Fibroblast of the conjunctiva (primary cell): Measurements from ENCODE around the gene NRF1.

Experiments used
- DNase-seq: peaks from one replicate; pipeline ENCODE4 v3.0.0-alpha.2; 2010; ENCODE audit warnings: low read depth

The NRF1 gene

DNA sequence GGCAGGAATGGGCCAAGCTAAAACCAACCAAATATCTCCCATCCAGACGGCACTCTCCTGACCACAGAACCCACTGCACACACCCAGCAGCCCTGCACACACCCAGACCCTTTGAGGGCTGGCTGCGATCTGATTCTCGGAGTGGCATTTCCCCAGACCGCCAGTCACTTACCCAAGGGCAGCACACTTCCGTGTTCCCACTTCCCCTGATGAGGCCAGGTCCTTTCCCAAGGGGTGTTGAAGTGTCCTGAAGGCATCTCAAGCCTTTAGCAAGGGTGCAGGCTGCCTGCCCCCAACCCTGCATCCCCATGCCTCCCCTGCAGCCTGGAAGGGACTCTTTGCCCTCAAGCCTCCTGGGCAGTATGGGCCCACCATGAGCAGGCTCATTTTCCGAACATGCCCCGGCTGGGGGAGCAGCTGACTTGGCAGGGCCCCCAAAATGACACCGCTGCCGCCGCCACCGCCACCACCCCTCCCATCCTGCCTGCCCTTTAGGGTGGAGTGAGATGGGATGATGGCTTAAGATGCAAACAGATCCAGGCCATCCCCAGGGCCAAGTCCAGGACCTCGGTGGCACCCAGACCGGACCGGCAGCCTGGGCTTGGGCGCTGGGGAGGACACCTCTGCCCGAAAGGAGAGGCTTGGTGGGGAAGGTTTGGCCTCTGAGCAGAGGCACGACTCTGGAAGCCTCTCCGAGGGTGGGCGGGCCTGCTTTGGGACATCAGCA lies 159.8 kb downstream of the NRF1 start:
- no peak for DNase-seq

GRCh38 chr7:129771928-129772479 lies 160.5 kb downstream of the NRF1 start:
- no peak for DNase-seq

- no peak for DNase-seq
Observed at GRCh38 chr7:129772646-129773280, 161.2 kb downstream of the NRF1 start.

DNA sequence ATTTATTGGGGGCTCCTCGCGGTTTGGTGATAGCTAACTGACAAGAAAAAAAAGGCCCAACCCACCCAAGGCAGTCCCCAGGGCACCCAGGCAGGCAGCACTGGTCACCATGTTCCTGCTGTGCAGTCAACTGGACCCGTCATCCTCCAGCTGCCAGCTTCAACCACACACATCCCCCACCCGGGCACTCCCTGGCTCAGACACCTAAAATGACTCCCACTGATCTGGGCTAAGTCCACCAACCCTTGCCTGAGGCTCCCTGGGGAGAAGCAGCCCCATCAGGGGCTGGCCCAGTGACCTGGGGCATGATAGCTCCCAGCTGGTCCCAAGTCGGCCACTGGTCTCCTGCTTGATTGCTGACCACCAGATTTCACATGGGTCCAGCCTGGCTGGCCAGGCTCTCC lies 161.8 kb downstream of the NRF1 start:
- no peak for DNase-seq

DNA sequence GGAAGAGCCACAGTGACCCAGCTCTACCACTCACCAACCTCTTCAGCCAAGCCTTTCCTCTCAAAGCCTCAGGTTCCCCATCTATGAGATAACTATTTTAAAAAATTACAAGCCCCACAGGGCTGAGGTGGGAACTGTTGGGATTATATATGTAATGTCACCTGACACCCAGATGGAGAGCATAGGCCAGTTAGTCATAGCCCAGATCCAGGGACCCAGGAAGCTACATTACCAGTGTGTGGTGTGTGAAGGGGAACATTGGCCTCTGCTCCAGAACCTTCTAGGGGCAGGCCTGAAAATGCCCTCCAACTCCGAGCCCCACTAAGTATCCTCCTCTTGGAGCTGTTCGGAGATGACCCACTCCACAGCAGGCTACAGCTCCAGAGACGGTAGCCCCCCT lies 162.4 kb downstream of the NRF1 start:
- DNase-seq: no peak

- no peak for DNase-seq
Observed at GRCh38 chr7:129774359-129774758, 162.8 kb downstream of the NRF1 start.

- no peak for DNase-seq
Observed at GRCh38 chr7:129774871-129775694, 163.6 kb downstream of the NRF1 start.

DNA sequence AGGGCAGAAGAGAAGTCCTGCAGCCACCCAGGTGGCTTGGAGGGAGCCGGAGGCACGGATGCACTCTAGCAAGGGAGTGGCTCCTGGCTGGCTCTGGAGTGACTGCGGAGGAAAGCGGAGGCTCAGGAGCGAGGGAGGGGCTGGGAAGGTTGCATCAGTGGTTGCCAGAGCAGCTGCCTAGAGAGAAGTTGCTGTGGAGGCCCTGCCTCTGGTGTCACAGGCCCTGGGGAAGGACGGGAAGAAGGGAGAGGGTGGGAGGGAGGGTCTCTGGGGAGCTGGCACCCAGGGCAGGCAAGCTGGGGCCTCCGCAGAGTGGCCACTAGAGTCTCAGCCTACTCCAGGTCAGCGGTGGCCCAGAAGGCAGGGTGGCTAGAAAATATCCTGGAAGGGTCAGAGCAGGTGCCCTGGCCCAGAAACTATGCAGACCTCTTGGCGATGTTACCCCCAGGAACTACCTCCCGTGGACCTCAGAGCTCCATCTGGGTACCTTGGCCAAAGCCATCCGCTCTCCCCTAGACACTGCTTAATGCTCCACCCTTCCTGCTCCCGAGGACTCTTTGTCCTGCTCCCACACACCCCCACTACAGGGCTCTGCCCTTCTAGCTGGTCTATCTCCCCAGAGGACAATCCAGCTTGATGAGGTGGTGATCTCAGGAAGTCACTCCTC lies 164.3 kb downstream of the NRF1 start:
- no peak for DNase-seq

- DNase-seq: no peak
Observed at GRCh38 chr7:129776362-129776722, 164.8 kb downstream of the NRF1 start.

DNA sequence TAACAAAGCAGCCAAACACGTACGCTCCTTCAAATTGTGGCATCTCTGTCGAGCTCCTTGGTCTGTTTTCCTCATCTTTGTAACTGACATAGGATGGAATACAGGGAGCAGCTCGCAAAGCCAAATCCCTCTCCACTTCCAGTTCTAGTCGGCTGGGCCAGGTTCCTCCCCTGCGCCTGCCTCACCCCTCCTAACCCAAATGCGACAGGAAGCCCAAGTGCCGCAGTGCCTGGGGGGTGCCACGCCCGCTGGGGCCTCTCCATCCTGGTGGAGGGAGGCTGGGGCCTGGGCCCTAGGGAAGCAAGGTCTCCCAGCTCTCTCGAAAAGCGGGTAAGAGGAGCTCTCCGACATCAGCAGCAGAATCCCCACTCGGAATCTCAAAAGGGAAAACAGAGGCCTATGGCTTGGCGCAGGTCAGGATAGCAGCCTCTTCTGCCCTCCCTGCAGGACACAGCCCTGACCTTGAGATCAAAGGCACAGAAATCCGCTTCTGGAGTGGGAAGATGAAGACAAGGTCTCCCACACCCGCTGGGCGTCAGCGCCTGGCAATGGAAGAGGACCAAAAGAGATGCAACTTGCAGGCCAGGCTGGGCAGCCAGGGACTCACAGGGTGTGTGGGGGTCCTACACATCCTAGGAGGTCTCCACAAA lies 165.8 kb downstream of the NRF1 start:
- DNase-seq: no peak

GRCh38 chr7:129777993-129778769 lies 166.7 kb downstream of the NRF1 start:
- no peak for DNase-seq

- no peak for DNase-seq
Observed at GRCh38 chr7:129778770-129779601, 167.5 kb downstream of the NRF1 start.

DNA sequence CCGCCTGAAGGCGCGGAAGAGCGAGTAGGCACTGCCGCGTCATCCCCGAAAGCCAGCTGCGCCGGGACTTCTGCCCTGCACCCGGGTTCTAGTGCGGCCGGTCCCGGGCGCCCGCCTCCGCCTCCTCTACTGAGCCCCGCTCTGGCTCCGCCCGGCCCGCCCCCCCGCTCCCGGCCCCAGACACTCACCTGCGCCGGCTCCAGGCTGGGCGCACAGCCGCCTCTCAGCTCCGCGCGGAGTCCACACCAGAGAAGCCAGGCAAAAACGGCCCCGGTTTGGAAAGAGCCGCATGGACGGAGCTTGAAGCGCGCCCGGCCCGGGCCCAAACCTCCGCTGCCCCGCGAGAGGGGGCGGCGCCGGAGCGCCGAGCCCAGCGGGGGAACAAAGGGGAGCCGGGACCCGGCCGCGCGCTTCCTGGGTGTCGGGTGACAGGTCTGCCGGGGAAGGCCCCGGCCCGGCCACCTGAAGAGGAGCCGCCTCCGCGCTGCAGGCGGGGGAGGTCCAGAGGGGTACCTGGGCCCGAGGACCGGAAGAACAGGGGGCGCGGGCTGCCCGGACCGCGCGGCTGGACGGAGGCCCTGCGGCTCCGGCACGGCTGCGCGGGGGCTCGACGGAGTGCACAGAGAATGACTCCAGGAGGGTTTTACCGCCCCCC lies 168.2 kb downstream of the NRF1 start:
- no peak for DNase-seq

- no peak for DNase-seq
Observed at GRCh38 chr7:129780257-129780973, 168.9 kb downstream of the NRF1 start.

DNA sequence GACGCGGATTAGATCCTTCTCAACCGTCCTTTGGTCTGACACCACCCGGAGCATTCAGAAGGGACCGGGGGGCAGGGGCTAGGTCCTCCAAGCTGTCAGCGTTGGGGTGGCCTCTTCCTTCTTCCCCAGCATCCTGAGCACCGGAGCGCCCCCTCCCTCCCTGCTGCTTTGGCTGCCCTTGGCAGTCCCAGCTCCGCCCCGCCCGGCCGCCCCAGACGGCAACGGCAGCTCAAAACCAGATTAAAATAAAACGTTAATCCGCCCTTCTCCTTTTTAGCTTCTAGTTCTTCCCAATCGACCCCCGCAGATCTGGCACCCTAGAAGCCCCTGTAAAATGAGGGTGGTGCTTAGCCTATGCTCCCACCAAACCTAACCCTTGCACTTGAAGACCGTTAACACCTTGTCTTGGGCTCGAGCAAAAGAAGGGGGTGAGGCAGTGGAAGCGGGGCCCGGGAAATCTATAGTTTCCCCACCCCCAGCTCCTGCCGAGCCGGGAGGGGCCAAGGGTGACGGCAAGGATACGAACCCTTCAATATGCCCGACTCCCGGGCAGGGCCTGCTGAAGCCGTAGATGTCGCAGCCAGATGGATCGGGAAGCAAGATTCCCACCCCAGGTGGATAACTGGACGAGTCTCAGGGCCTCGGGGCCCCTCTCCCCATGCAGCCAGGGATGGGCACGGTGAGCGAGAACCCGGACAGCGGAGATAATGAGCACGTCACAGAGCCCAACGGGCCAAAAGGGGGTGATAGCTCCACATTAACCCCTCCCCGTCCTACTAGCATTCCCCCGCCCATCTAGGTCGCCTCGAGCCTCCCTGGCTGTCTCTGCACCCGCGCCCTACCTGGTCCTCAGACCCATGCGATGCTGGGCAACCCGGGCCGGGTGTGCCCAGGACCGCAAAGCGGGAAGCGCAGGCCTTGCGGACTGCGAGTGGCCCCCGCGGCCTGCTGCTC lies 169.7 kb downstream of the NRF1 start:
- no peak for DNase-seq

DNA sequence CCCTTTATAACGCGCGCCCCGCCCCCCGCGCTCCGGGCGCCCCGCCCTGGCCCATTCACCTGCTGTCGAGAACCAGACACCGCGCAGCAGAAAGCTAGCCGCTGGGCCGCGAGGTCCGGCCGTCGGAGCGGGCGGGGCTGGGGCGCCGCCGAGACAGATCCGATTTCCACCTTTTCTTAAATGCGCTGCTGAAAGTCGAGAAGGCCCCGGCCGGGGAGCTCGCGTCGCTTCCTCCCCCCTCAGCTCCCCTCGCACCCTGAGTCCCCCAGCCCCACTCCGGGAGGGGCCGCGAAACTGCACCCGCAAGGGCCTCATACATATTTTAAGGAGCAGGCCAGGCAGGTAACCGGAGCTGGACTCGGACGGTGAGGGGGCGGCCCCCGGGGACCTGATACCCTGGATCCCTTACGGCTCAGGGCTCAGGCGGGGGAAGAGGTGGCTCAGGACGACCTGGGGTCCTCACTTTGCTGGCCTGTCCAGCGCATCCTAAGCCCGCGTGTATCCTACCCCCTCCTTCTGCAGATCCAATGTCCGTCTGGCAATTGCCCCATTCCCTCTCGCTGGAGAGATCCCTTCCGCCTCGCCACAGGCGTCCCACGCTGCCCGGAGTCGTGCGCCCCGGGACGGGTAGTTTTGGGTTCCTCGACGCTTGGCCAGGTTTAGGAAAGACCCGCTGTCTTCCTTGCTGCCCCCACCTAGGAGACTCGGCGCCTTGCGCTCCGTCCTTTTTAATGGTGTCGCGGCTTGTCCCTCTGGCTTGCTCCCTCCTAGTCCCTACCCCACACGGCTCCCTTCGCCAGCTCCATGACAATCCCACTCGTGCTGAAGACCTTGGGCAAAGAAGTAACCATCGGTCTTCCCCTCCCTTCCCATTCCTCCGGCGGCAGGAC lies 170.7 kb downstream of the NRF1 start:
- DNase-seq: no peak
